Colonic mucosa (tissue), 4 donors: ENCODE results near the gene DNPH1. TPM values are rescaled to one million over a fixed set of nuclear protein-coding genes. Genes with fewer than 3 reads are reported as not detected.
A peak's percentile ranks its signal among the peaks of the same experiment; 100 is the strongest.

Source experiments
- DNase-seq: peaks from one replicate; pipeline ENCODE4 v3.0.0-alpha.2; 2020
- H3K27ac ChIP-seq: fragments of 200-600 bp; one replicate; pipeline ENCODE4 v1.8.0; 2021
- H3K27me3 ChIP-seq: fragments of 200-600 bp; one replicate; pipeline ENCODE4 v1.8.0; 2021
- H3K36me3 ChIP-seq: fragments of 200-600 bp; one replicate; pipeline ENCODE4 v1.8.0; 2021
- H3K4me1 ChIP-seq: fragments of 200-600 bp; one replicate; pipeline ENCODE4 v1.8.0; 2021; ENCODE audit warnings: mild to moderate bottlenecking
- H3K4me3 ChIP-seq: fragments of 200-600 bp; one replicate; pipeline ENCODE4 v1.8.0; 2021
- H3K9ac ChIP-seq, 2 donors: one replicate each; pipeline ENCODE4 v1.7.0; 2013; ENCODE audit warnings: control low read depth in 2 of 2, low read depth in 2 of 2, low read length in 2 of 2
- H3K9me3 ChIP-seq: fragments of 200-600 bp; one replicate; pipeline ENCODE4 v1.8.0; 2021
- intact Hi-C: fragments of 100-400 bp; cut with DNase I; formaldehyde crosslinking; loops from one replicate; pipeline ENCODE4 v1.14.1; 2022
- total RNA-seq, 2 donors: library from RNA; stranded (reverse); fragmentation: NEBNext Ultra II Directional in 1 of 2; extraction: Animal tissue kit (Norgen Biotek cat#: 25700) in 1 of 2; gene quantifications; one replicate each; pipeline ENCODE4 v1.2.1, GENCODE V29; 2021
- TF ChIP-seq, protein P1 (sequence below): fragments of 200-600 bp; IDR thresholded peaks from one replicate; pipeline ENCODE4 v1.8.0; 2022; ENCODE audit warnings: antibody characterized with exemption, mild to moderate bottlenecking
- donor health status: healthy.
- donor health status: DM: no; HTN: no; CAD: no.
- donor health status: DM: no; HTN: no; CAD: no.

DNPH1 gene
- total RNA-seq, 2 donors from 2014 or later = 76.8 to 99.4 TPM

DNA sequence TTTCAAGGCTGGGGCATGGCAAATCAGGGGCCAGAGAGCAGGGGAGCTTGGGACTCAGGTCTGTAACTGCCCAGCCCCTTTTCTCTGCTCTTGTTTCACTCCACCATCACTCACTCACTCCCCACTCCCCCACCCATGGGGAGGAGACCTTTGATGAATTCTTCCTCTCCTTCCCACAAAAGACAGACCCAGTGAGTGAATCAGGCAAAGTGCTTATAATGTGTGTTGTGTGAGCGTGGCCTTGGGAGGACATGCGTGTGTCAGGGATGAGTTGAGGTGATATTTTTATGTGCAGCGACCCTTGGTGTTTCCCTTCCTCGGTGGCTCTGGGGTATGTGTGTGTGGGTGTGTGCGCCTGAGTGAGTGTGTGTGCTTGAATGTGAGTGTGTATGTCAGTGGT lies 48.3 kb downstream of the DNPH1 start:
- H3K36me3 ChIP-seq = peaks cover 13% of the 10 kb centered on the region
- no peak overlapping the region for H3K27ac ChIP-seq
- H3K4me3 ChIP-seq = no peak overlapping the region
- TF ChIP-seq, protein P1, sequence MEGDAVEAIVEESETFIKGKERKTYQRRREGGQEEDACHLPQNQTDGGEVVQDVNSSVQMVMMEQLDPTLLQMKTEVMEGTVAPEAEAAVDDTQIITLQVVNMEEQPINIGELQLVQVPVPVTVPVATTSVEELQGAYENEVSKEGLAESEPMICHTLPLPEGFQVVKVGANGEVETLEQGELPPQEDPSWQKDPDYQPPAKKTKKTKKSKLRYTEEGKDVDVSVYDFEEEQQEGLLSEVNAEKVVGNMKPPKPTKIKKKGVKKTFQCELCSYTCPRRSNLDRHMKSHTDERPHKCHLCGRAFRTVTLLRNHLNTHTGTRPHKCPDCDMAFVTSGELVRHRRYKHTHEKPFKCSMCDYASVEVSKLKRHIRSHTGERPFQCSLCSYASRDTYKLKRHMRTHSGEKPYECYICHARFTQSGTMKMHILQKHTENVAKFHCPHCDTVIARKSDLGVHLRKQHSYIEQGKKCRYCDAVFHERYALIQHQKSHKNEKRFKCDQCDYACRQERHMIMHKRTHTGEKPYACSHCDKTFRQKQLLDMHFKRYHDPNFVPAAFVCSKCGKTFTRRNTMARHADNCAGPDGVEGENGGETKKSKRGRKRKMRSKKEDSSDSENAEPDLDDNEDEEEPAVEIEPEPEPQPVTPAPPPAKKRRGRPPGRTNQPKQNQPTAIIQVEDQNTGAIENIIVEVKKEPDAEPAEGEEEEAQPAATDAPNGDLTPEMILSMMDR = no peak
- no peaks in the 10 kb centered on the region for H3K27me3 ChIP-seq
- H3K9me3 ChIP-seq = no peaks in the 10 kb centered on the region
- peaks cover 3% of the 10 kb centered on the region for H3K4me1 ChIP-seq
- DNase-seq = no peak
- no peak overlapping the region for H3K9ac ChIP-seq
- intact Hi-C loops = no loop called here

DNA sequence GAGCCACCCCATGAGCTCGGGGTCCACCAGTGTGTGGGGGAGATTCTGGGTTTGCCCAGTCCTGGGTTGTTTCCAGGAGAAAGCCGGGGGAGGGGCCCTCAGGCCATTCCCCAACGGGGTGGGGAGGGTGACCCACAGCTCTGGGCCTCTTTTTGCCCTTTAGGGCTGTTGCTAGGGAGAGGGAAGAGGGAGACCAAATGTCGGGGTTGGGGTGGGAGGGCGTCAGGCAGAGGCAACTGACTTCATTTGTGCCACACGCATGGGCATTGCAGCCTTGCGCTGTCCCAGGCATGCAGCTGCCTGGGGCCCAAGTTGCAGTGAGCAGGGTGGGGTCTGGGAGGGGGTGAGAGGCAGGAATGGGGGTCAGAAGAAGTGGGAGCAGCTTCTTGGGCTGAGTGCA lies 49.2 kb downstream of the DNPH1 start:
- Histone ChIP-seq H3K27ac (no peak overlapping the region), H3K4me1 (peaks cover 9% of the 10 kb centered on the region)

DNA sequence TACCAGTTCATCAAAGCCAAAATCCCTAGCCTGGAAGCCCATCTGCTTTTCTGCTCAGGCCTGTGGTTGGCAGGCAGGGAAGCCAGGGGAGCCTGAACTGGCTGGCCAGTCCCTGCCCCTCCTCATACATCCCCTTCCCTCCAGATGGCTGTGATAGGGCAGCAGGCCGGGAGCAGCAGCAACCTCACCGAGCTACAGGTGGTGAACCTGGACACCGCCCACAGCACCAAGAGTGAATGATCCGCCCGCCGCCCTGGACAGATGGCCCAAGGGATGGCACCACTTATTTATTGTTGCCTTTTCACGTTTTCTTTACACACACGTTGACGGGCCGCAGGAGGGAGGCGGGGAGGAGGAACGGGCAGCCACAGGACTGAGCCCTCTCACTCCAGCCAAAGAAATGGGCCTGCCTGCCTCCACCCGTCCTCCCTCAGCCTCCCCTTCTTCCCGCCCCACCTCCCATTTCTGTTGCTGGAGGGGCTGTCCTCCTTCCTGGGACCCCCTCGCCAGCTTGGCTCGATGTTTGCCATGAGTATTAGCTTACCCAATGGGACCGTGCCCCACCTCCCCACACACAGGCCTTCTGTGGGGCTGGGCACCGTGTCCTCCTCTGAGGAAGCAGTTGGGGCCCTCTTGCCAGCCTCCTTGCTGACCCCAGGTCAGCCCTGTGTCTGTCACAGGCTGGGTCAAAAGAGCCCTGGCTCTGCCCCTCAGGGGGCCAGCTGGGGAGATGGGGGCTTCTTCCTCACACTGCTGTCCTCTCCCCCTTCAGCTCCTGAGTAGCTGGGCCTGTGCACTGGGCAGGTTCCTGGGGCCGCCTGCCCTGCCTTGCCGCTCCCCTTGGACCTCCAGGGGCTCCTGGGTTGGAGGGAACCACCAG lies 50.1 kb downstream of the DNPH1 start:
- no peak for DNase-seq
- peaks cover 12% of the 10 kb centered on the region for H3K4me1 ChIP-seq

More for the DNA sequence above, 49.2 kb downstream of the DNPH1 start:
- TF ChIP-seq, protein P1 = no peak
- no peaks in the 10 kb centered on the region for H3K27me3 ChIP-seq
- H3K4me3 ChIP-seq = no peak overlapping the region
- H3K36me3 ChIP-seq = peaks cover 17% of the 10 kb centered on the region
- H3K9me3 ChIP-seq = no peaks in the 10 kb centered on the region
- intact Hi-C loops = no loop called here
- DNase-seq = no peak
- H3K9ac ChIP-seq = no peak overlapping the region

DNA sequence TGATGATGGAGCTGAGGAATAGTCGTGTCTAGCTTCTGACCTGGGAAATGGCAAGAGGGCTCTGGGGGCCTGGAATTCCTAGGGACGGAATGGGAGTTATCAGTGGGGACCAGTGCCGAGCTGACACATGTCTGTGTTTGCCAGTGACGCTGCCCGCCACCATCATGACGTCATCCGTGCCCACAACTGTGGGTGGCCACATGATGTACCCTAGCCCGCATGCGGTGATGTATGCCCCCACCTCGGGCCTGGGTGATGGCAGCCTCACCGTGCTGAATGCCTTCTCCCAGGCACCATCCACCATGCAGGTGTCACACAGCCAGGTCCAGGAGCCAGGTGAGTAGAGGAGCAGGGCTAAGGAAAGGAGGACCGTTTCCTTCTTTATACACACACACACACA lies 51.1 kb downstream of the DNPH1 start:
- Histone ChIP-seq H3K4me1 (peaks cover 21% of the 10 kb centered on the region), H3K36me3 (peaks cover 17% of the 10 kb centered on the region), H3K27me3 (no peaks in the 10 kb centered on the region), H3K9me3 (no peaks in the 10 kb centered on the region), H3K9ac (no peak overlapping the region), H3K27ac (no peak overlapping the region), H3K4me3 (no peak overlapping the region)
- intact Hi-C loops = no loop called here
- DNase-seq = no peak
- TF ChIP-seq, protein P1 = no peak

More for the DNA sequence above, 50.1 kb downstream of the DNPH1 start:
- H3K36me3 ChIP-seq = peaks cover 17% of the 10 kb centered on the region
- H3K27ac ChIP-seq = no peak overlapping the region
- no peaks in the 10 kb centered on the region for H3K27me3 ChIP-seq
- intact Hi-C loops = no loop called here
- H3K4me3 ChIP-seq = no peak overlapping the region
- no peak overlapping the region for H3K9ac ChIP-seq
- TF ChIP-seq, protein P1 = no peak
- no peaks in the 10 kb centered on the region for H3K9me3 ChIP-seq

DNA sequence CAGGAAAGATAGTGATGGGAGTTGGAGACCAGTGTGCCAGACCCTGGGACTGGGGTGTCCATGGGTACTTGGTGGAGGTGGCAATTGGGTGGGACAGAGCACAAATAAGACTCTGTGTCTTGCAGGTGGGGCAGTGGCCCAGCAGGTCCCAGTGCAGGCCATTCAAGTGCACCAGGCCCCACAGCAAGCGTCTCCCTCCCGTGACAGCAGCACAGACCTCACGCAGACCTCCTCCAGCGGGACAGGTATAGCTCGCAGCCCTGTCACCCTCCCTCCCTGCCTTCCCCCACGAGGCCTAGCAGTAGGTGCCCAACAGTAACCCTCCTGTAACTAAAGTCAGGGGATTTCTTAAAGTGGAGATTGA lies 52.9 kb downstream of the DNPH1 start:
- no peak for DNase-seq
- peaks cover 21% of the 10 kb centered on the region for H3K4me1 ChIP-seq
- H3K4me3 ChIP-seq = no peak overlapping the region
- TF ChIP-seq, protein P1 = no peak
- peaks cover 17% of the 10 kb centered on the region for H3K36me3 ChIP-seq
- H3K9ac ChIP-seq = peak overlapping the region in 1 of 2 donors; percentile 0
- no peaks in the 10 kb centered on the region for H3K27me3 ChIP-seq
- intact Hi-C loops = no loop called here
- H3K27ac ChIP-seq = no peak overlapping the region
- H3K9me3 ChIP-seq = no peaks in the 10 kb centered on the region
